ENCODE measurements around the gene ZNF845.
"Not testable (repeated sequence)": the region's sequence is repeated elsewhere in the genome, so short reads cannot be mapped to it uniquely, and the experiment has no call there.

ZNF845 gene

GRCh38 chr19:53333463-53334449, at the start of gene ZNF845:
Gene ZNF845, plus strand, starts transcription at chr19:53333749. Its CDS starts 7,559 bp downstream, at chr19:53341308.
- peak; percentile 42 for DNase-seq (ENCODE audit: low read depth)
- H3K4me3 ChIP-seq (ENCODE audit: low read depth, low read length) = peak within 1 kb of the TSS; percentile 64
- TF ChIP-seq, protein P1, sequence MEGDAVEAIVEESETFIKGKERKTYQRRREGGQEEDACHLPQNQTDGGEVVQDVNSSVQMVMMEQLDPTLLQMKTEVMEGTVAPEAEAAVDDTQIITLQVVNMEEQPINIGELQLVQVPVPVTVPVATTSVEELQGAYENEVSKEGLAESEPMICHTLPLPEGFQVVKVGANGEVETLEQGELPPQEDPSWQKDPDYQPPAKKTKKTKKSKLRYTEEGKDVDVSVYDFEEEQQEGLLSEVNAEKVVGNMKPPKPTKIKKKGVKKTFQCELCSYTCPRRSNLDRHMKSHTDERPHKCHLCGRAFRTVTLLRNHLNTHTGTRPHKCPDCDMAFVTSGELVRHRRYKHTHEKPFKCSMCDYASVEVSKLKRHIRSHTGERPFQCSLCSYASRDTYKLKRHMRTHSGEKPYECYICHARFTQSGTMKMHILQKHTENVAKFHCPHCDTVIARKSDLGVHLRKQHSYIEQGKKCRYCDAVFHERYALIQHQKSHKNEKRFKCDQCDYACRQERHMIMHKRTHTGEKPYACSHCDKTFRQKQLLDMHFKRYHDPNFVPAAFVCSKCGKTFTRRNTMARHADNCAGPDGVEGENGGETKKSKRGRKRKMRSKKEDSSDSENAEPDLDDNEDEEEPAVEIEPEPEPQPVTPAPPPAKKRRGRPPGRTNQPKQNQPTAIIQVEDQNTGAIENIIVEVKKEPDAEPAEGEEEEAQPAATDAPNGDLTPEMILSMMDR (IDR thresholded peaks at IDR 0.05; ENCODE audit: low read depth, low read length, missing control alignments) = no peak

DNA sequence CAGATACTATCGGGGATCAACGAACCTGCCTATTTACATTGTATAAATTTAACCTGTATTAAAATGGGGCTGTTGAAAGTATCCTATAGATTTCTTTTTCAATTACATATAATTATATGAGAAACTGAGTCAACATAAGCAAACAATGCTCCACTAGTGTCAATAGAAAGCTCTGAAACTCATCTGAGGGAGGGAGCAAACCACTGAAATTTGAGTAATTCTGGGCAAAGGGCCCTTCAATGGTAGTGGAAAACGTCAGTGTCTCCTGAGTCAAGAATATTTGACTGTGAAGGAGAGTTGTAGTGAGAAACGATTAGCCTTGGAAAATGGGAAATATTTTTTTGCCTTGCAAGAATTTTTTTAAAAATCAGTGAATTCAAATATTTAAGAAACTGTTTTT, 48.5 kb upstream of the ZNF845 start:
- no peak for DNase-seq (ENCODE audit: low read depth)
- H3K4me3 ChIP-seq (ENCODE audit: low read depth, low read length) = no peak overlapping the region
- TF ChIP-seq, protein P1 (IDR thresholded peaks at IDR 0.05; ENCODE audit: low read depth, low read length, missing control alignments) = no peak

GRCh38 chr19:53290758-53291549, 42.6 kb upstream of the ZNF845 start:
- DNase-seq (ENCODE audit: low read depth) = no peak
- TF ChIP-seq, protein P1 (IDR thresholded peaks at IDR 0.05; ENCODE audit: low read depth, low read length, missing control alignments) = no peak
- H3K4me3 ChIP-seq (ENCODE audit: low read depth, low read length) = no peak overlapping the region

GRCh38 chr19:53294786-53295441, 38.6 kb upstream of the ZNF845 start:
- DNase-seq (ENCODE audit: low read depth) = no peak
- no peak overlapping the region for H3K4me3 ChIP-seq (ENCODE audit: low read depth, low read length)
- TF ChIP-seq, protein P1 (IDR thresholded peaks at IDR 0.05; ENCODE audit: low read depth, low read length, missing control alignments) = no peak

- not testable (repeated sequence) for DNase-seq (ENCODE audit: low read depth); H3K4me3 ChIP-seq (ENCODE audit: low read depth, low read length)
Measured at GRCh38 chr19:53301341-53301740, 32.2 kb upstream of the ZNF845 start.

GRCh38 chr19:53308339-53308811, 25.2 kb upstream of the ZNF845 start:
- TF ChIP-seq, protein P1 (IDR thresholded peaks at IDR 0.05; ENCODE audit: low read depth, low read length, missing control alignments) = no peak
- DNase-seq (ENCODE audit: low read depth) = no peak
- H3K4me3 ChIP-seq (ENCODE audit: low read depth, low read length) = no peak overlapping the region

Data from GM12864 (cell line).